A549 (cell line): ENCODE data around the gene CHST6.
"Not testable (repeated sequence)": the region's sequence is repeated elsewhere in the genome, so short reads cannot be mapped to it uniquely, and the experiment has no call there.

Experiments used
- HEYL ChIP-seq: fragments of 250-450 bp; sonication (Bioruptor Pico); IDR thresholded peaks from 2 replicates; pipeline ENCODE4 v1.8.0; 2021; ENCODE audit warnings: mild to moderate bottlenecking, moderate library complexity
- JUN ChIP-seq, 2 experiments: fragments of >200 bp; sonication (Bioruptor Twin); formaldehyde crosslinking; IDR thresholded peaks; 2 replicates in 1 of 2; 3 replicates in 1 of 2; pipeline ENCODE4 v1.6.1; 2016 to 2017
- JUNB ChIP-seq: fragments of >200 bp; sonication (Bioruptor Twin); formaldehyde crosslinking; IDR thresholded peaks from 2 replicates; pipeline ENCODE4 v1.6.1; 2016
- RCOR1 ChIP-seq: fragments of 150-350 bp; IDR thresholded peaks from 2 replicates; pipeline ENCODE4 v1.6.1; 2014; ENCODE audit warnings: antibody characterized with exemption, low read length, low read depth
- TP53 ChIP-seq: fragments of 250-450 bp; sonication (Bioruptor Pico); IDR thresholded peaks from 2 replicates; pipeline ENCODE4 v1.5.0; 2021; ENCODE audit warnings: mild to moderate bottlenecking, moderate library complexity
- TF ChIP-seq, protein P1 (sequence below): fragments of 450-650 bp; IDR thresholded peaks from 2 replicates; pipeline ENCODE4 v1.6.1; 2014; ENCODE audit warnings: antibody characterized with exemption
- TF ChIP-seq, protein P2 (sequence below): fragments of >200 bp; sonication (Bioruptor Twin); formaldehyde crosslinking; IDR thresholded peaks from 3 replicates; pipeline ENCODE4 v1.5.1; 2016
- TF ChIP-seq, protein P3 (sequence below): IDR thresholded peaks from 2 replicates; pipeline ENCODE4 v1.6.1; 2012

DNA sequence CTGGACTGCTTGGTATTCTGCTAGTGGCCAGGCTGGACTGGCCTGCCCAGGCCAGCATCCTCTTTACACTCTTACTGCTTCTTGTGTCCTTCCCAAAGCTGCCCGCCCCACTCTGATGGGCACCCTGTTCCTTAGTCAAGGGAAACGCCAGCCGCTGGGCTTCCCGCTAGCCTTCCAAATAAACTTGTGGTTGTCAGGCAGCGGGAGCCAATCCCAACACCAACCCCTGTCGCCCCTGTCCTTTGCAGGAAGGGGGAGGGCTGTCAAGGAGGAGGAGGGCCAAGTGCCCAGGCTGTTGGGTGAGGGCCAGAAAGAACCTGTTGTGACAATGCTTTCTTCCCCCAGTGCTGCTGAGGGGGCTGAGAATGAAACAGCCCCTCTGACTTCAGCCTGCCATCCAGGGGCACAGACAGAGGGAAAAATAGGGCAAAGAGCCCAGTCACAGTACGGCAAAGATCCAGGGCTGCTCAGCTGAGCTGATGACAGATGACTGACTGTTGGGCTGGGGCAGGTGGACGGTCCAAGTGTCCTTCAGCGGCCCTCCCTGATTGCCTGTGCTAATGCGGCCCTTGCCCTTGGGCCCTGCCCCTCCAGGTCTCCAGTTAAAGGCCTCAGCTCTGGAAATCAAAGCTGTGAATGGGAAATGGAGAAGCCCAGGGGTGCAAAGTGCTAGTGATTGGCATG is 43.8 kb upstream of the CHST6 start:
- TF ChIP-seq JUNB; TP53 (CRISPR knock-in tag); JUN (IDR thresholded peaks at IDR 0.05); RCOR1; HEYL (CRISPR knock-in tag): not testable (repeated sequence)
- TF ChIP-seq, protein P1, sequence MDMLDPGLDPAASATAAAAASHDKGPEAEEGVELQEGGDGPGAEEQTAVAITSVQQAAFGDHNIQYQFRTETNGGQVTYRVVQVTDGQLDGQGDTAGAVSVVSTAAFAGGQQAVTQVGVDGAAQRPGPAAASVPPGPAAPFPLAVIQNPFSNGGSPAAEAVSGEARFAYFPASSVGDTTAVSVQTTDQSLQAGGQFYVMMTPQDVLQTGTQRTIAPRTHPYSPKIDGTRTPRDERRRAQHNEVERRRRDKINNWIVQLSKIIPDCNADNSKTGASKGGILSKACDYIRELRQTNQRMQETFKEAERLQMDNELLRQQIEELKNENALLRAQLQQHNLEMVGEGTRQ, result not testable (repeated sequence)
- TF ChIP-seq, protein P2, sequence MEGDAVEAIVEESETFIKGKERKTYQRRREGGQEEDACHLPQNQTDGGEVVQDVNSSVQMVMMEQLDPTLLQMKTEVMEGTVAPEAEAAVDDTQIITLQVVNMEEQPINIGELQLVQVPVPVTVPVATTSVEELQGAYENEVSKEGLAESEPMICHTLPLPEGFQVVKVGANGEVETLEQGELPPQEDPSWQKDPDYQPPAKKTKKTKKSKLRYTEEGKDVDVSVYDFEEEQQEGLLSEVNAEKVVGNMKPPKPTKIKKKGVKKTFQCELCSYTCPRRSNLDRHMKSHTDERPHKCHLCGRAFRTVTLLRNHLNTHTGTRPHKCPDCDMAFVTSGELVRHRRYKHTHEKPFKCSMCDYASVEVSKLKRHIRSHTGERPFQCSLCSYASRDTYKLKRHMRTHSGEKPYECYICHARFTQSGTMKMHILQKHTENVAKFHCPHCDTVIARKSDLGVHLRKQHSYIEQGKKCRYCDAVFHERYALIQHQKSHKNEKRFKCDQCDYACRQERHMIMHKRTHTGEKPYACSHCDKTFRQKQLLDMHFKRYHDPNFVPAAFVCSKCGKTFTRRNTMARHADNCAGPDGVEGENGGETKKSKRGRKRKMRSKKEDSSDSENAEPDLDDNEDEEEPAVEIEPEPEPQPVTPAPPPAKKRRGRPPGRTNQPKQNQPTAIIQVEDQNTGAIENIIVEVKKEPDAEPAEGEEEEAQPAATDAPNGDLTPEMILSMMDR, result not testable (repeated sequence)
- TF ChIP-seq, protein P3, sequence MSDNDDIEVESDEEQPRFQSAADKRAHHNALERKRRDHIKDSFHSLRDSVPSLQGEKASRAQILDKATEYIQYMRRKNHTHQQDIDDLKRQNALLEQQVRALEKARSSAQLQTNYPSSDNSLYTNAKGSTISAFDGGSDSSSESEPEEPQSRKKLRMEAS, result not testable (repeated sequence)
